ENCODE results near the gene DERL2. TPM values are rescaled to one million over a fixed set of nuclear protein-coding genes. Genes with fewer than 3 reads are reported as not detected.
A peak's percentile ranks its signal among the peaks of the same experiment; 100 is the strongest.

Gene DERL2
- total and polyA plus RNA-seq, 2 donors (not counting 1 experiment from before 2014, with no cell fraction given): 34.8 to 74.2 TPM

DNA sequence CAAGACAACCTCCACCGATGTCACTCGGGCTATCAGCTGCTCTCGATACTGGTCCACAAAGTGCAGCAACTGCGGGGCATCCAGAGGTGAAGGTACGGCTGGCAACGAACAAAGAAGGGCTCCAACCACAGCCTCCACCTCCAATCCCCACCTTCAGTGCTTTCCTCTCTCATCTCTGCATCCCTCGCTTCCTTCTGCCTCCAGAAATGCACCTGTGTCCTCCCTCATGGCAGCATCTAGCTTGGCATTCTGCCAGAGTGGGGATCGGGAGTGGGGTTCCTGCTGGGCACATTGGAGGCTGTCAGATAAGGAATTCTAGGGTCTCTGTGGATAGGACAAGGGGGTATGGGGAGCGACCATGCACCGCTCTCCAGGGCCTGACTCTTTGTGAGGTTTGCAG lies 29.0 kb upstream of the DERL2 start:
- peak overlapping the region; percentile 3 for H3K27ac Mint-ChIP-seq
- no peaks in the 10 kb centered on the region for H4K20me1 ChIP-seq (ENCODE audit: control insufficient read depth, insufficient read depth, low read length, poor library complexity, severe bottlenecking)

GRCh38 chr17:5513628-5514027 lies 27.6 kb upstream of the DERL2 start:
- Mint-ChIP-seq H3K27me3 (no peaks in the 10 kb centered on the region), H3K9me3 (ENCODE audit: insufficient read depth) (no peaks in the 10 kb centered on the region), H3K4me1 (peaks cover 16% of the 10 kb centered on the region), H3K4me3 (no peak overlapping the region), H3K27ac (no peak overlapping the region)
- Histone ChIP-seq H4K20me1 (ENCODE audit: control insufficient read depth, insufficient read depth, low read length, poor library complexity, severe bottlenecking) (no peaks in the 10 kb centered on the region), H2AFZ (ENCODE audit: insufficient read depth, low read depth, low read length, poor library complexity, severe bottlenecking) (no peak overlapping the region), H3K36me3 (replicated peaks in 1 of 2; ENCODE audit: control extremely low read depth in 1 of 2, control insufficient read depth in 1 of 2, extremely low read depth in 1 of 2, insufficient read depth in 2 of 2, low read length in 1 of 2) (peaks cover 2 to 58% of the 10 kb centered on the region in 2 experiments), H3K27ac (ENCODE audit: low read length in 2 of 2) (no peak overlapping the region), H3K79me2 (ENCODE audit: control insufficient read depth, insufficient read depth, low read length) (no peaks in the 10 kb centered on the region), H3K27me3 (replicated peaks in 1 of 4; ENCODE audit: control extremely low read depth in 1 of 4, control insufficient read depth in 3 of 4, insufficient read depth in 4 of 4, low read length in 3 of 4) (no peaks in the 10 kb centered on the region), H3K9me3 (ENCODE audit: control extremely low read depth in 1 of 3, control insufficient read depth in 2 of 3, insufficient read depth in 1 of 3, low read length in 2 of 3) (peaks cover 0 to 4% (median 0%) of the 10 kb centered on the region in 3 donors), H3K4me3 (ENCODE audit: control extremely low read depth in 1 of 5, extremely low read depth in 1 of 5, insufficient read depth in 1 of 5, low read depth in 2 of 5, low read length in 4 of 5) (no peak overlapping the region), H3K4me2 (replicated peaks; ENCODE audit: low read depth, low read length, poor library complexity, severe bottlenecking) (no peak overlapping the region), H3K4me1 (ENCODE audit: control insufficient read depth in 2 of 2, insufficient read depth in 2 of 2, low read length in 2 of 2) (peaks cover 5 to 6% of the 10 kb centered on the region in 2 donors), H3K9ac (ENCODE audit: low read length) (no peak overlapping the region)
- ATAC-seq (ENCODE audit: low read depth) (no peak), DNase-seq (no peak)
- TF ChIP-seq CTCF (IDR thresholded peaks at IDR 0.05): no peak
- TF ChIP-seq EZH2 (IDR thresholded peaks at IDR 0.05; ENCODE audit: borderline replicate concordance, insufficient read depth, low read depth, low read length, poor library complexity, severe bottlenecking): no peak
- intact Hi-C loops (cut with micrococcal nuclease): no loop called here
- POLR2A ChIA-PET: no interaction called here
- CTCF ChIA-PET: no interaction called here
- no CpG with 5 or more reads among the region's 7 CpGs for WGBS (ENCODE audit: insufficient coverage)

More for the DNA sequence above, 29.0 kb upstream of the DERL2 start:
- no peaks in the 10 kb centered on the region for H3K27me3 ChIP-seq (replicated peaks in 1 of 4; ENCODE audit: control extremely low read depth in 1 of 4, control insufficient read depth in 3 of 4, insufficient read depth in 4 of 4, low read length in 3 of 4)
- ChIA-PET CTCF (no interaction called here), POLR2A (no interaction called here)
- ATAC-seq (ENCODE audit: low read depth) (no peak), DNase-seq (no peak)
- H3K4me1 Mint-ChIP-seq: peaks cover 16% of the 10 kb centered on the region
- intact Hi-C loops (cut with micrococcal nuclease): no loop called here
- H3K9ac ChIP-seq (ENCODE audit: low read length): no peak overlapping the region
- no peak overlapping the region for H3K4me3 ChIP-seq (ENCODE audit: control extremely low read depth in 1 of 5, extremely low read depth in 1 of 5, insufficient read depth in 1 of 5, low read depth in 2 of 5, low read length in 4 of 5)
- H3K4me1 ChIP-seq (ENCODE audit: control insufficient read depth in 2 of 2, insufficient read depth in 2 of 2, low read length in 2 of 2): peaks cover 5 to 6% of the 10 kb centered on the region in 2 donors
- no peaks in the 10 kb centered on the region for H3K9me3 Mint-ChIP-seq (ENCODE audit: insufficient read depth)
- no peak overlapping the region for H3K4me3 Mint-ChIP-seq
- TF ChIP-seq EZH2 (IDR thresholded peaks at IDR 0.05; ENCODE audit: borderline replicate concordance, insufficient read depth, low read depth, low read length, poor library complexity, severe bottlenecking) (no peak), CTCF (IDR thresholded peaks at IDR 0.05) (no peak)
- H3K27me3 Mint-ChIP-seq: no peaks in the 10 kb centered on the region
- no peak overlapping the region for H2AFZ ChIP-seq (ENCODE audit: insufficient read depth, low read depth, low read length, poor library complexity, severe bottlenecking)
- WGBS (ENCODE audit: insufficient coverage): 97% methylated on average over 8 of the region's 10 CpGs
- no peak overlapping the region for H3K4me2 ChIP-seq (replicated peaks; ENCODE audit: low read depth, low read length, poor library complexity, severe bottlenecking)
- H3K27ac ChIP-seq (ENCODE audit: low read length in 2 of 2): no peak overlapping the region
- H3K9me3 ChIP-seq (ENCODE audit: control extremely low read depth in 1 of 3, control insufficient read depth in 2 of 3, insufficient read depth in 1 of 3, low read length in 2 of 3): peaks cover 0 to 4% (median 0%) of the 10 kb centered on the region in 3 donors
- H3K79me2 ChIP-seq (ENCODE audit: control insufficient read depth, insufficient read depth, low read length): no peaks in the 10 kb centered on the region
- peaks cover 0 to 49% of the 10 kb centered on the region in 2 experiments for H3K36me3 ChIP-seq (replicated peaks in 1 of 2; ENCODE audit: control extremely low read depth in 1 of 2, control insufficient read depth in 1 of 2, extremely low read depth in 1 of 2, insufficient read depth in 2 of 2, low read length in 1 of 2)

Measured in B cell (primary cell).